Measurements from ENCODE around the gene BCL11B.

BCL11B gene

DNA sequence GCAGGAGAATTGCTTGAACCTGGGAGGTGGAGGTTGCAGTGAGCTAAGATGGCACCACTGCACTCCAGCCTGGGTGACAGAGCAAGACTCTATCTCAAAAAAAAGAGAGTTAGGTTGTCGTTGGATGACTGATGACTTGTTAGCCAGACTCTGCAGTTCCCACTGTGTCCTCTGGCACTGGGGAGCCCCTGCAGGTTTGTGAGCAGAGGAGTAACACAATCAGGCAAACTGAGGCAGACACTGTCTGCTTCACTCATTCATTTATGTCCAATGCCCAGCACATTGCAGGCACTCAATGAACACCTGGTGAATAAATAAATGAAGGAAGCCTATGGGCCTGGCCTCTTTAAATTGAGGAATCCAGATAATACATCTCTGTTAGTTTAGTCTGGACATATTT, 41.2 kb upstream of the BCL11B start:
- no peak for TF ChIP-seq CTCF (IDR thresholded peaks at IDR 0.05; ENCODE audit: low read depth, low read length)
- Histone ChIP-seq H3K27me3 (ENCODE audit: insufficient read depth, low read depth, severe bottlenecking) (peaks cover 17% of the 10 kb centered on the region), H3K9me3 (ENCODE audit: severe bottlenecking) (peaks cover 4% of the 10 kb centered on the region), H3K36me3 (no peaks in the 10 kb centered on the region), H3K4me3 (ENCODE audit: low read depth, low read length) (no peak overlapping the region), H3K27ac (no peak overlapping the region)
- DNase-seq: no peak

- no peak for TF ChIP-seq CTCF (IDR thresholded peaks at IDR 0.05; ENCODE audit: low read depth, low read length)
Measured at GRCh38 chr14:99312106-99312505, 40.1 kb upstream of the BCL11B start.

DNA sequence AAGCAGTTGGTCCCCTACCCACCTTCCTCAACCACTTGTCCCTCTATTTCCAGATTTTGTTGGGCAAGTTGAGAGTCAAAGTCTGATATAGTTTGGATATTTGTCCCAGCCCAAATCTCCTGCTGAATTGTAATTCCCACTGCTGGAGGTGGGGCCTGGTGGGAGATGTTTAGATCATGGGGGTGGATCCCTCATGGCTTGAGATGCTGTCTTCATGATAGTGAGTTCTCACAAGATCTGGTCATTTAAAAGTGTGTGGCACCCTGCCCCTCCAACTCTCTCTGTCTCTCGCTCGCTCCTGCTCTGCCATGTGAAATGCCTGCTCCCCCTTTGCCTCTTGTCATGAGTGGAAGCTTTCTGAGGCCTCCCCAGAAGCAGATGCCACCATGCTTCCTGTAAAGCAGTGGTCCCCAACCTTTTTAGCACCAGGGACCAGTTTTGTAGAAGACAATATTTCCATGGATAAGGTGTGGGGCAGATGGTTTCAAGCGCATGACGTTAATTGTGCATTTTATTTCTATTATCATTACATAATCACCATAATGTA, 37.3 kb upstream of the BCL11B start:
- peaks cover 4% of the 10 kb centered on the region for H3K9me3 ChIP-seq (ENCODE audit: severe bottlenecking)
- H3K36me3 ChIP-seq: no peaks in the 10 kb centered on the region
- H3K4me3 ChIP-seq (ENCODE audit: low read depth, low read length): no peak overlapping the region
- no peak for TF ChIP-seq CTCF (IDR thresholded peaks at IDR 0.05; ENCODE audit: low read depth, low read length)
- no peak overlapping the region for H3K27ac ChIP-seq
- peaks cover 17% of the 10 kb centered on the region for H3K27me3 ChIP-seq (ENCODE audit: insufficient read depth, low read depth, severe bottlenecking)
- DNase-seq: no peak

More at GRCh38 chr14:99312106-99312505, 40.1 kb upstream of the BCL11B start:
- no peaks in the 10 kb centered on the region for H3K36me3 ChIP-seq
- no peak overlapping the region for H3K27ac ChIP-seq
- DNase-seq: no peak
- peaks cover 20% of the 10 kb centered on the region for H3K27me3 ChIP-seq (ENCODE audit: insufficient read depth, low read depth, severe bottlenecking)
- no peak overlapping the region for H3K4me3 ChIP-seq (ENCODE audit: low read depth, low read length)
- peaks cover 4% of the 10 kb centered on the region for H3K9me3 ChIP-seq (ENCODE audit: severe bottlenecking)

- no peak for DNase-seq
- Histone ChIP-seq H3K9me3 (ENCODE audit: severe bottlenecking) (peaks cover 9% of the 10 kb centered on the region), H3K36me3 (no peaks in the 10 kb centered on the region), H3K27me3 (ENCODE audit: insufficient read depth, low read depth, severe bottlenecking) (peaks cover 8% of the 10 kb centered on the region), H3K4me3 (ENCODE audit: low read depth, low read length) (no peak overlapping the region), H3K27ac (no peak overlapping the region)
- no peak for TF ChIP-seq CTCF (IDR thresholded peaks at IDR 0.05; ENCODE audit: low read depth, low read length)
Measured at GRCh38 chr14:99304208-99304607, 32.2 kb upstream of the BCL11B start.

DNA sequence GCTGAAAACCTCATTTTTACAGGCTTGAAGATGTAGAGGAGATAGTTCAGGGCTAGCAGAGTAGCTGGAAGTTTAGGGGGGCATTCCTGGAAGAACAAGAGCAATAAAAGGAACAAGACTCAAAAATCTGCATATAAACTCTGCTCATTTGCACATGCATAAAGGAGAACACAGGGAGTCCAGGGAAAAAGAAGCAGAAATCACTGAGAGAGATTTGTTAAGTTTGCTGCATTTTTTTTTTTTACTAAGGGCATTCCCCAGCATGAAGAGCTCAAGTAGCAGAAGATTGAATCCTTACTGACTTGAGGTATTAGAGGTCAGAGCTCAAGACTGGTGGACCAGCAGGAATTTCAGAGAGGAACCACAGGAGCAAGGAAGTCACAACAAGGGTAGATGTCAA, 28.2 kb upstream of the BCL11B start:
- H3K4me3 ChIP-seq (ENCODE audit: low read depth, low read length): no peak overlapping the region
- DNase-seq: no peak
- H3K27ac ChIP-seq: no peak overlapping the region
- peaks cover 16% of the 10 kb centered on the region for H3K9me3 ChIP-seq (ENCODE audit: severe bottlenecking)
- no peaks in the 10 kb centered on the region for H3K36me3 ChIP-seq
- H3K27me3 ChIP-seq (ENCODE audit: insufficient read depth, low read depth, severe bottlenecking): peaks cover 4% of the 10 kb centered on the region
- no peak for TF ChIP-seq CTCF (IDR thresholded peaks at IDR 0.05; ENCODE audit: low read depth, low read length)

DNA sequence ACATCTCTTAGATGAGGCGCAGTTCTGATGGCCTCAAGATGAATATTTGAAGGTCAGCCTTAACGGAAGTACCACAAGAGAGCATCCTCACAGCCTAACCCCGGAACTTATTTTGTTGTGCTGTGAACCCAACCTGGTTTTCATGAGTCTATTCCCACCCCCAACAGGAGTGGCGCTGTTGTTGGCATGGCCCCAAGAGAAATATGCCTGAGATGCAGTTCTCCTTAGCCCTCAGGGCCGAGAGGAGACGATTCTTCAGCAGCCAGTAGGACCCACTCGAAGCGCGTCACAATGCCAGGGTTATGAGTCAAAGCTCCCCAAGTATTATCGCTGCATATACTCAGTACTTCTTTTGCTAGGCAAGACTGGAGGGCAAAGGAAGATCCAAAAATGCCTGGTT, 24.5 kb upstream of the BCL11B start:
- H3K27ac ChIP-seq: no peak overlapping the region

More for the DNA sequence above, 24.5 kb upstream of the BCL11B start:
- Histone ChIP-seq H3K36me3 (no peaks in the 10 kb centered on the region), H3K4me3 (ENCODE audit: low read depth, low read length) (no peak overlapping the region), H3K27me3 (ENCODE audit: insufficient read depth, low read depth, severe bottlenecking) (peaks cover 12% of the 10 kb centered on the region), H3K9me3 (ENCODE audit: severe bottlenecking) (peaks cover 10% of the 10 kb centered on the region)
- TF ChIP-seq CTCF (IDR thresholded peaks at IDR 0.05; ENCODE audit: low read depth, low read length): no peak
- DNase-seq: no peak

All from WERI-Rb-1 (cell line).